Measurements from ENCODE around the gene UBXN7.

DNA sequence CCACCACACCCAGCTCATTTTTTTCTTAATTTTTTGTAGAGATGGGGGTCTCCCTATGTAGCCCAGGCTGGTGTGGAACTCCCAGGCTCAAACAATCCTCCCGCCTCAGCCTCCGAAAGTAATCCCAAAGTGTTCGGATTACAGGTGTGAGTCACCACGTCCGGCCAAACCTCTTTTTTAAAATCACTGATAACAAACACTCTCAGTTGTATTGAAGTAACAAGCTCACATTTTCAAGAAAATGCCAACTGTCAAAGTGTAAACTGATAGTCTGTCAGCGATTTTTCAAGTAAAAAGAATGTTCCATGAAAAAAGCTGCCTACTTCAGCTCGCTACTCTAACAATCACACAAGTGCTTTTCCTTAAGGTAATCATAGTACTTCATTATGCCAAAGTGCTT lies 33.4 kb downstream of the UBXN7 start:
- TF ChIP-seq EZH2 (IDR thresholded peaks at IDR 0.05; ENCODE audit: borderline replicate concordance, insufficient read depth, low read length, poor library complexity, severe bottlenecking) (no peak), POLR2AphosphoS5 (IDR thresholded peaks at IDR 0.05) (no peak), MXI1 (conservative IDR thresholded peaks at IDR 0.05; ENCODE audit: poor library complexity, severe bottlenecking) (no peak), TAF1 (IDR thresholded peaks at IDR 0.05; ENCODE audit: low read depth) (no peak), EP300 (conservative IDR thresholded peaks at IDR 0.05; ENCODE audit: poor library complexity, severe bottlenecking) (no peak), SMC3 (conservative IDR thresholded peaks at IDR 0.05; ENCODE audit: poor library complexity) (no peak), RAD21 (conservative IDR thresholded peaks at IDR 0.05) (no peak)
- TF ChIP-seq, protein P1, sequence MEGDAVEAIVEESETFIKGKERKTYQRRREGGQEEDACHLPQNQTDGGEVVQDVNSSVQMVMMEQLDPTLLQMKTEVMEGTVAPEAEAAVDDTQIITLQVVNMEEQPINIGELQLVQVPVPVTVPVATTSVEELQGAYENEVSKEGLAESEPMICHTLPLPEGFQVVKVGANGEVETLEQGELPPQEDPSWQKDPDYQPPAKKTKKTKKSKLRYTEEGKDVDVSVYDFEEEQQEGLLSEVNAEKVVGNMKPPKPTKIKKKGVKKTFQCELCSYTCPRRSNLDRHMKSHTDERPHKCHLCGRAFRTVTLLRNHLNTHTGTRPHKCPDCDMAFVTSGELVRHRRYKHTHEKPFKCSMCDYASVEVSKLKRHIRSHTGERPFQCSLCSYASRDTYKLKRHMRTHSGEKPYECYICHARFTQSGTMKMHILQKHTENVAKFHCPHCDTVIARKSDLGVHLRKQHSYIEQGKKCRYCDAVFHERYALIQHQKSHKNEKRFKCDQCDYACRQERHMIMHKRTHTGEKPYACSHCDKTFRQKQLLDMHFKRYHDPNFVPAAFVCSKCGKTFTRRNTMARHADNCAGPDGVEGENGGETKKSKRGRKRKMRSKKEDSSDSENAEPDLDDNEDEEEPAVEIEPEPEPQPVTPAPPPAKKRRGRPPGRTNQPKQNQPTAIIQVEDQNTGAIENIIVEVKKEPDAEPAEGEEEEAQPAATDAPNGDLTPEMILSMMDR (IDR thresholded peaks at IDR 0.05; ENCODE audit: poor library complexity, severe bottlenecking) = no peak
- TF ChIP-seq, protein P2, sequence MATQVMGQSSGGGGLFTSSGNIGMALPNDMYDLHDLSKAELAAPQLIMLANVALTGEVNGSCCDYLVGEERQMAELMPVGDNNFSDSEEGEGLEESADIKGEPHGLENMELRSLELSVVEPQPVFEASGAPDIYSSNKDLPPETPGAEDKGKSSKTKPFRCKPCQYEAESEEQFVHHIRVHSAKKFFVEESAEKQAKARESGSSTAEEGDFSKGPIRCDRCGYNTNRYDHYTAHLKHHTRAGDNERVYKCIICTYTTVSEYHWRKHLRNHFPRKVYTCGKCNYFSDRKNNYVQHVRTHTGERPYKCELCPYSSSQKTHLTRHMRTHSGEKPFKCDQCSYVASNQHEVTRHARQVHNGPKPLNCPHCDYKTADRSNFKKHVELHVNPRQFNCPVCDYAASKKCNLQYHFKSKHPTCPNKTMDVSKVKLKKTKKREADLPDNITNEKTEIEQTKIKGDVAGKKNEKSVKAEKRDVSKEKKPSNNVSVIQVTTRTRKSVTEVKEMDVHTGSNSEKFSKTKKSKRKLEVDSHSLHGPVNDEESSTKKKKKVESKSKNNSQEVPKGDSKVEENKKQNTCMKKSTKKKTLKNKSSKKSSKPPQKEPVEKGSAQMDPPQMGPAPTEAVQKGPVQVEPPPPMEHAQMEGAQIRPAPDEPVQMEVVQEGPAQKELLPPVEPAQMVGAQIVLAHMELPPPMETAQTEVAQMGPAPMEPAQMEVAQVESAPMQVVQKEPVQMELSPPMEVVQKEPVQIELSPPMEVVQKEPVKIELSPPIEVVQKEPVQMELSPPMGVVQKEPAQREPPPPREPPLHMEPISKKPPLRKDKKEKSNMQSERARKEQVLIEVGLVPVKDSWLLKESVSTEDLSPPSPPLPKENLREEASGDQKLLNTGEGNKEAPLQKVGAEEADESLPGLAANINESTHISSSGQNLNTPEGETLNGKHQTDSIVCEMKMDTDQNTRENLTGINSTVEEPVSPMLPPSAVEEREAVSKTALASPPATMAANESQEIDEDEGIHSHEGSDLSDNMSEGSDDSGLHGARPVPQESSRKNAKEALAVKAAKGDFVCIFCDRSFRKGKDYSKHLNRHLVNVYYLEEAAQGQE (IDR thresholded peaks at IDR 0.05; ENCODE audit: borderline replicate concordance) = no peak
